ENCODE results near the gene ABCB9. TPM values are rescaled to one million over a fixed set of nuclear protein-coding genes. Genes with fewer than 3 reads are reported as not detected.

ABCB9 gene
- total and polyA plus RNA-seq, 2 experiments from 2014 or later: 3.9 to 5.5 TPM

DNA sequence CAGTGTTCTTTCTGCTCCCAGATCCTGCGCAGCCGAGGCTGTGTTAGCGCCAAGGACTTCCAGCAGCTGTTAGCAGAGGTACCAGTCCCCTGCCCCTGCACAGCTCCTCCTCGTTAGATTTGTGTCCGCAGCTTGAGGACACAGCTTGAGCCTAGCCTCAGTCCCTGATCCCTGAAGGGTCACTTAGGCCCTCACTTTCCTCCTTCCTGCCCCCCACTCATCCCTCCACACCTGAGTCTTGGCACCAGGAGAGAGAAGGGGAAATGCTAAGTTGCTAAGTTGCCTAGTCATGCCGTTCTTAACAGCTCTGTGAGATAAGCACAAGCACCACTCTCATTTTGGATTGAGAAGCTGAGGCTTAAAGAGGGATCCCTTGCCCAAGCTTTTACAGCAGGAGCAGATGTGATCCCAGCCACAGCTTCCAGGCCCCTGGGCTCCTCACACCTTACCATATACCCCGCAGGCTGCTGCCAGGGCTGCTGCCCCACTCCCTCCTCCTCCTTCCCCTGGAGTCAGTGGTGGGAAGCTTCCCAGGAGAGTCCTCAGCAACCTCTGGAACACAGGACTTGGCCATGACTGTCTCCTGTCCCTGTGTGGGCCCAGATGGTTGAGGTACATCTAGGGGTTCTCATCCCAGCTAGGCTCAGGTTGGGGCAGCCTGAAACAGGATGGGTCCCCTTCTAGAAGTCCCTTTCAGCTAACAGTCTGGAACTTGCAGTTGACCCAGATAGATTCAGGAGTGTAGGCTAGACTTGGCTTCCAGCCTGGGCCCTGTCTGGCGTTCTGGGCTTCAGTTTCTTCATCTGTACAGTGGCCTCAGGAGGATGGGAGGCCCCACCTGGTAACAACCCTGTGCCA, 9.8 kb upstream of the ABCB9 start:
- H4K20me1 ChIP-seq (ENCODE audit: insufficient read depth, poor library complexity, severe bottlenecking): no peaks in the 10 kb centered on the region
- peaks cover 54% of the 10 kb centered on the region for H3K79me2 ChIP-seq
- H3K9me3 ChIP-seq (ENCODE audit: low read depth): no peaks in the 10 kb centered on the region
- TF ChIP-seq EZH2phosphoT487 (IDR thresholded peaks at IDR 0.05; ENCODE audit: low read depth, severe bottlenecking, unreplicated experiment) (no peak), EZH2 (IDR thresholded peaks at IDR 0.05; ENCODE audit: borderline replicate concordance) (no peak)
- TF ChIP-seq, protein P1, sequence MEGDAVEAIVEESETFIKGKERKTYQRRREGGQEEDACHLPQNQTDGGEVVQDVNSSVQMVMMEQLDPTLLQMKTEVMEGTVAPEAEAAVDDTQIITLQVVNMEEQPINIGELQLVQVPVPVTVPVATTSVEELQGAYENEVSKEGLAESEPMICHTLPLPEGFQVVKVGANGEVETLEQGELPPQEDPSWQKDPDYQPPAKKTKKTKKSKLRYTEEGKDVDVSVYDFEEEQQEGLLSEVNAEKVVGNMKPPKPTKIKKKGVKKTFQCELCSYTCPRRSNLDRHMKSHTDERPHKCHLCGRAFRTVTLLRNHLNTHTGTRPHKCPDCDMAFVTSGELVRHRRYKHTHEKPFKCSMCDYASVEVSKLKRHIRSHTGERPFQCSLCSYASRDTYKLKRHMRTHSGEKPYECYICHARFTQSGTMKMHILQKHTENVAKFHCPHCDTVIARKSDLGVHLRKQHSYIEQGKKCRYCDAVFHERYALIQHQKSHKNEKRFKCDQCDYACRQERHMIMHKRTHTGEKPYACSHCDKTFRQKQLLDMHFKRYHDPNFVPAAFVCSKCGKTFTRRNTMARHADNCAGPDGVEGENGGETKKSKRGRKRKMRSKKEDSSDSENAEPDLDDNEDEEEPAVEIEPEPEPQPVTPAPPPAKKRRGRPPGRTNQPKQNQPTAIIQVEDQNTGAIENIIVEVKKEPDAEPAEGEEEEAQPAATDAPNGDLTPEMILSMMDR (IDR thresholded peaks at IDR 0.05; ENCODE audit: poor library complexity): no peak
- no peaks in the 10 kb centered on the region for H3K27me3 ChIP-seq
- H3K4me1 ChIP-seq (ENCODE audit: insufficient read depth): peaks cover 24% of the 10 kb centered on the region
- peak overlapping the region; percentile 87 for H3K4me2 ChIP-seq
- no peaks in the 10 kb centered on the region for H3K36me3 ChIP-seq (replicated peaks; ENCODE audit: insufficient read depth, low read depth)
- peak overlapping the region; percentile 67 for H3K4me3 ChIP-seq
- 22% methylated on average over 8 of the region's 8 CpGs for WGBS (ENCODE audit: low lambda C conversion rate, missing lambda C conversion rate)
- no peak for DNase-seq (ENCODE audit: low spot score)
- no peak overlapping the region for H2AFZ ChIP-seq
- H3K9me2 ChIP-seq (replicated peaks; ENCODE audit: insufficient read depth): no peaks in the 10 kb centered on the region
- H3K27ac ChIP-seq: peak overlapping the region; percentile 97

DNA sequence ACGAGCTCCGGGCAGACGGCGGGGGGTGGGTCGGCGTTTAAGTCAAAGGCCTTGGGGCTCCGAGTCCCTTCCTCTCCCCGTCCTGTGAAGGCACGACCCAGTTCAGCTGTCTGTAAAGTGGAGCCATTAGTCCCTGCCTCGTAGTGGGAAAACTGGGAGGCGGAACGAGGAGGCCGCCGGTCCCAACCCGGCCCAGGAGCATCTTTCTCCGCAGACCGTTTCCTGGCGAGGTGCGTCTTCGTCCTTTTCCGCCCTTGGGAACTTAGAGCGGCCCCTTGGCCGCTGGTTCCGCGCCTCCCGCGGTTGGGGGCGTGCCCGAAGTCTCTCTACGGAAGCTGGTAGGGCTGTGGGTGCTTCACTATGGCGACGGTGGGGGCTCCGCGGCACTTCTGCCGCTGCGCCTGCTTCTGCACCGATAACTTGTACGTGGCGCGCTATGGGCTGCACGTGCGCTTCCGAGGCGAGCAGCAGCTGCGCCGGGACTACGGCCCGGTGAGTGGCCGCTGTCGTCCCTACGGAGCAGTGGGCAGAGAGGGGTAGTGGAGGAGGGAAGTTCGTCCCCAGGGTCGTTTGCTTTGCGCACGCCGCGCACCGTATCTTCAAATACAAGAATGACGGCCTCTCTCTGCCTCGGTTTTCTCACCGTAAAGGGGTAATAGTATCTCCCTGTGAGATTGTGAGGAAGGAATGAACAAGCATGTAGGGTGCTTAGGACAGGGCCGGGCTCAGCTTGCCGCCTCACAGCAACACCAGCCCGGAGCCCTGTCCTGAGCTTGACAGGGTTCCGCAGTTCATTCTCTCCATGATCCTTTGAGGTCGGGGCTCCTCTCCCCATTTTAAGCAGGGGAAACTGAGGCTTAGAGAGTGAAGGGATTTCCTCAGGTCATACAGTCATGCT, 8.9 kb upstream of the ABCB9 start, which contains the start of gene OGFOD2:
Gene OGFOD2 (plus strand): TSS at position 353 of the 898 bp plus-strand sequence. CDS start 8 bp downstream, at position 361.
- Histone ChIP-seq H3K79me2 (peaks cover 46% of the 10 kb centered on the region), H2AFZ (peak within 1 kb of the TSS; percentile 95), H3K4me1 (ENCODE audit: insufficient read depth) (peaks cover 24% of the 10 kb centered on the region), H3K4me2 (peak within 1 kb of the TSS; percentile 87), H3K27me3 (no peaks in the 10 kb centered on the region), H4K20me1 (ENCODE audit: insufficient read depth, poor library complexity, severe bottlenecking) (no peaks in the 10 kb centered on the region), H3K27ac (peak within 1 kb of the TSS; percentile 97), H3K9me2 (replicated peaks; ENCODE audit: insufficient read depth) (no peaks in the 10 kb centered on the region), H3K4me3 (peak within 1 kb of the TSS; percentile 67), H3K36me3 (replicated peaks; ENCODE audit: insufficient read depth, low read depth) (no peaks in the 10 kb centered on the region), H3K9me3 (ENCODE audit: low read depth) (no peaks in the 10 kb centered on the region)
- under 1% methylated on average over 65 of the region's 66 CpGs for WGBS (ENCODE audit: low lambda C conversion rate, missing lambda C conversion rate)
- TF ChIP-seq EZH2phosphoT487 (IDR thresholded peaks at IDR 0.05; ENCODE audit: low read depth, severe bottlenecking, unreplicated experiment) (no peak), EZH2 (IDR thresholded peaks at IDR 0.05; ENCODE audit: borderline replicate concordance) (no peak)
- TF ChIP-seq, protein P1 (IDR thresholded peaks at IDR 0.05; ENCODE audit: poor library complexity): no peak
- peak; percentile 96 for DNase-seq (ENCODE audit: low spot score)

DNA sequence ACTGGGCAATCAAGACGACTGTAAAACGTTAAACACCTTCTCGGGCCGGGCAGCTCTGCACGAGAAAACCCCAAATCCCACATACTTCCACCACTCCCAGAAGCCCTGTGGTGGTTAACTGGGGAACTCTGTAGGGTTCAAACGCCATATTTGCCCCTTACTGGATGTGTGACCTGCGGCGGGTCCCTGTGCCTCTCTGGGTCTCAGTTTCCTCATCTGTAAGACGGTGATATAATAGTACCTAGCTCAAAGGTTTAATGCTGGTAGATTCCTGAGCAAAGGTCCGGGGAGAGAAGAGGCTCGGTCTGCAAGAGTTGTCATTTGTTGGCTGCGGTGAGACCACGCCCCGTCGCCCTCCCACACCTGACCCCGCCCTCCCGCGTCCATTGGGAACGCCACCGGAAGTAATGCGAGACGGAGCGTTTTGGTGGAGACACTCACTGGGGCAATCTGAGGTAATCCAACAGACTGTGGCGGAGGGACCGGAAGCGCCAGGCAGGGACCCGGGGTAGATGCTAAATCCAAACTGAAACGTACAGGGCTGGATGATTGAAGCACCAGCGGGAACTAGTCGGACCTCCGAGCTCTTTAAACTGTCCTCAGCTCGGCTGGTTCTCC, 8.1 kb upstream of the ABCB9 start:
- Histone ChIP-seq H3K4me2 (peak overlapping the region; percentile 87), H3K27ac (peak overlapping the region; percentile 97), H2AFZ (peak overlapping the region; percentile 95), H3K4me1 (ENCODE audit: insufficient read depth) (peaks cover 20% of the 10 kb centered on the region), H3K79me2 (peaks cover 39% of the 10 kb centered on the region), H3K4me3 (peak overlapping the region; percentile 67), H4K20me1 (ENCODE audit: insufficient read depth, poor library complexity, severe bottlenecking) (no peaks in the 10 kb centered on the region), H3K36me3 (replicated peaks; ENCODE audit: insufficient read depth, low read depth) (no peaks in the 10 kb centered on the region), H3K27me3 (no peaks in the 10 kb centered on the region), H3K9me2 (replicated peaks; ENCODE audit: insufficient read depth) (no peaks in the 10 kb centered on the region), H3K9me3 (ENCODE audit: low read depth) (no peaks in the 10 kb centered on the region)
- WGBS (ENCODE audit: low lambda C conversion rate, missing lambda C conversion rate): 2% methylated on average over 32 of the region's 32 CpGs
- DNase-seq (ENCODE audit: low spot score): peak; percentile 99
- TF ChIP-seq EZH2 (IDR thresholded peaks at IDR 0.05; ENCODE audit: borderline replicate concordance): no peak
- TF ChIP-seq EZH2phosphoT487 (IDR thresholded peaks at IDR 0.05; ENCODE audit: low read depth, severe bottlenecking, unreplicated experiment): no peak
